Measurements from ENCODE around the gene PDGFC.

PDGFC gene

DNA sequence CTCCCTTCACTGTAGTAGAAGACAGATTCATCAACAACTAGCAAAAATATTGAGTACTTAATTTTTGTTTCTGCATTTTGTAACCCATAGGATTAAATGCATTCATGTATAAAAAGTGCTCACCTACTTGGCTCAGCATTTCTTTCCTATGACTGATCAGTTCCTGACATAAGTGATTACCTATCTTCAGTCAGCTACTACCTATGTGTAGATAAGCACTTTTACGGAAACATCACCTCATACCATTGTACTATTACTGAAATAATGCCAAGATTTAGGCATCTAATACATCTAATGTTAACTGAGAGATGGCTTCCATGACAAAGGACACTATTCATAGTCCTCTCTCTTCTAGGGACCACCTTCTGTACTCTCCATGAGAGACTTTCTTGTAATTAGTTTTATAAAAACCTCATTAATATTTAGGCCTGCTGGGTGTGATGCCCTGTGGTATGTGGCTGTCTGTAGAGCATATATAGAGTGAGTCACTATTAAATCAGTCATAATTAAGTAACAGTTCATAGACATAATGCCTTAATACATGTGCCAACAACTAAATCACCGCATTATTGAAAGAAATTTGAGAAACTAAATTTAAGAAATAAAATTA lies 147.0 kb downstream of the PDGFC start:
- no peak for DNase-seq

DNA sequence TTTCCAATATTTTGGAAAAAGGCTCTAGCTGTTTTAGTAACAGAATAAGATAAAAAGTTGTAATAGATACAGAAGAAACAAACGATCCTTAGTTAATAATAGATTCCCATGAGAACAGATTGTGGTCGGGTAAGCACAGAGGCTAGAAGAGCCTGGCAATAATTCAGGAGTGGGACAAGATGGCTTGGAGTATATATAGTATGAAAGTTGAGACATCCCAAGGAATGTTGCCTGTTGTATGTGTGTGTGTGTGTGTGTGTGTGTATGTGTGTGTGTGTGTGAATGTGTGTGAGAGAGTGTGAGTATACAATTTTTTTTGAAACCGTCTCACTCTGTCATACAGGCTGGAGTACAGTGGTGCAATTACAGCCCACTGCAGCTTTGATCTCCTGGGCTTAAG lies 150.7 kb downstream of the PDGFC start:
- DNase-seq: no peak

DNA sequence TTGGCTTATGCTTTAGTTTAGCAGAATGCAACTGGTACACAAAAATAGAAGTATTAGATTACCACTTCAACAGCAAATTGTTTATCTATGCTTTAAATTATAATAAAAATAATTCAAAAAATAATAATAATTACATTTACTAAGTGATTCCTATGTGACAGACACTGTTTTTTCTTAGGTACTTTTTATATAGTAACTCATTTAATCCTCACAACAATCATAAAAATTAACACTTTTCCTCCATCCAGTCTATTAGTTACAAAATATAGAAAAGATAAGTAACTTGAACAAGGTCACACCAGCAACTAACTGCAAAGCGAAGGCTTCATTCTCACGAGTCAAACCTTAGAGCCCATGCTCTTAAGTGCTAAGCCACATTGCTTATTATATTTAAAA lies 155.2 kb downstream of the PDGFC start:
- DNase-seq: no peak

DNA sequence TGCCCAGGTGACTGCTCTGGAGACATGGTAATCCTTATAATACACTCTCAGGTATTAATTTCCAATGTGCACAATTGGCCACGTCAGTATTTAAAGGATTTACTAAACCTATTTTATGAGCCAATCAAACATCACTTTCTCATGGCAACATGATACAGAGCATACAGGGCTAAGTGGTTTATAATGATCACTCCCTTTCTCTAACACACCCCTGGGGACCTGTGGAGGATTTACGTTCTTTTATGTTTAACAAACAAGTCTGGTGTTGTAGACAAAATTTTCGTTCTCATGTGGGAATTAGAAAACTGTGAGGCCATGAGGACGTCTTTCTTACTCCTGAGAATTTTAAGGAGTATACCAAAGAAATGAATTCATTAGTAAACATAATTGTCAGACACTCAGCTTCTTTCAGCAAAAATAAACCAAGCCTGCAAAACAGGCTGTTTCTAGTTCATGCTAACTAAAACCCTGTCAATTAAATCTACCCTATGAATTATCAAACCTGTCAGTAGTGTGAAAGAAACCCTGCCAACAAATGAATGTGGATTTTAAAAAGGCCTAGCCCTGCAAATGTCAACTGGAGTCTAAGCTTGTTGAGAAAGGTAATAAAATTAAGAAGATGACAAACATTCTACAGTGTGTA lies 155.8 kb downstream of the PDGFC start:
- peak; percentile 70 for DNase-seq

DNA sequence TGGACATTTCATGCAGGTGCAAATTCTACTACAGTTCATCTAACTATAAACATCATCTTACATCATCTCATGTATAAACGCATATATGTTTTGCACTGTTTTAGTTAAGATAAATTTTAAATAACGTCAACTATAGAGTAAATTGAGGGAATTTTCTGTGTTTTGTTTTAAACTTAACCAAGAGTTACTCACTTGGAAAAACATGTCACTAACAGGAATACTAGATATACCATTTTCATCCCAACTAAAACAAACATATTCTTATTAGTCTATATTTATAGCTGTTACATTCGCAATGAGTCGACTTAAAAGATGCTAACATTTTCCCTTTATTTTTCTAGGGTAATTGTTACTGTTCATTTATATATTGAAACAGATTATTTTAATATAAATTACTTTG lies 159.6 kb downstream of the PDGFC start:
- no peak for DNase-seq

DNA sequence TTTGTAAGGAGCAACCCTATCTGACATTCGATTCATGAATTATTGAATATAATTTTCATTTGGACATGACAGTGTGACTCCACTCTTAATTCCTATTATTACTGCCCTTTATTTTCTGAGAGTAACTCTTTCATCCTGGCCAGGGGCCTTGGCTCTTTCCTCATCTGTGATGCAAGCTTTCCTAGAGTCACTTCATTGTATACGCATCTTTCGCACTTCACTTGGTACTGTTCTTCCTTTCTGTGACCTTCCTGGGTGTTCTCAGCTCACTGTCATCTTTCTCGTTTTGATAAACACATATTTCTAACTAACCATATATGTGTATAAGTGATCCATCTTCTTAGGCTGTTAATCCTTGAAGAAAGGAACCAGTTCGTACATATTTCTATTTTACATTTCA lies 160.3 kb downstream of the PDGFC start:
- no peak for DNase-seq

DNA sequence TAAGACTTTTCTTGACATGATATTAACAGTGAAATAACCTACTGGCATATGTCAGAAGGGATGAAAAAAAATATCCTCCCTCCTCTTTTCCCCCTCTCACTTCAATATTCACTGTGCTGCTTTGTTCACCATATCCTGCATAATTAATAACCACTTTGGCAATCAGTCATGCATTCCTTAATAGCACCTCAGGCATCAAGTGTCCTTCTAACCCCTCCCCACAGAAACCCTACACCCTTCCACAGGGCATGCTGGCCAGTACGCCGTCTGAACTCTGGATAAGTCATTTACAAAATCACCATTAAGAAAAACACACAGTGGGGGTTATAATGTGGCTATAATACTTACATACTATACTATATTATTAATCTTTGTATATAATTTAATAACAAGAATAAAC lies 165.9 kb downstream of the PDGFC start:
- no peak for DNase-seq

DNA sequence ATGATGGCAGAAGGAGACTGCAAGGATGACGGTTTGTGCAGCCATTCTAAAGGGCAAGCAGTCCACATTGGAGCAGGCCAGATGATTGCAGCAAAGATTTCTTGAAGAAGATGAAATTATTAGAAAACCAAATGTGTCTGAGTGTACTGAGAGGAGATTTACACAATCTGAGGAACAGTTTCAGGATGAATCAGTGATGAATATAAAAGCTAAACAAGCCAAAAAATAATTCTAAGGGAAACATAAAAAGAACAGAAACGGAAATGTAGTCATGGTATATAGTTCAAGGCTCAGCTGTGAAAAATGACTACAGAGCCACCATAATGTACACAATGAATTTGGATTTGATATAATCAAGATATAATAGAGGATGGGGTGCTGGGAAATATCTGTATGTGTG lies 168.5 kb downstream of the PDGFC start:
- no peak for DNase-seq

DNA sequence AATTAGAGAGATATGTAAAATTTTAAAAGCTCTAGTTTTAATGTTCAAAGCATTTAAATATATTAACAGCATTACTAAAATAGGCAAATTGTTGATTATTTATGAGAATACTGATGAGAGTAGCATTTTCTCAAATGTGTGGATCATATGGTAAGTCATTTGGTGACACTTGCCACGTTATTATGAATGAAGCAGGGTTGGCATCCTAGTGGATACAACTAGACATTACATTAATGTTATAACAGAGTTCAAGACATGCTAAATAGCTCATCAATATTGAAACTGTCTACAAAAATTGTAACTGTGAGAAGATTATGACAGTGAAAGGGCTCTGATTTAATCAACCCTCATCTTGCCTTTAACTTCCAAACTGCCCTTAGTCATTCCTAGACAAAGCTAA lies 171.1 kb downstream of the PDGFC start:
- DNase-seq: no peak

DNA sequence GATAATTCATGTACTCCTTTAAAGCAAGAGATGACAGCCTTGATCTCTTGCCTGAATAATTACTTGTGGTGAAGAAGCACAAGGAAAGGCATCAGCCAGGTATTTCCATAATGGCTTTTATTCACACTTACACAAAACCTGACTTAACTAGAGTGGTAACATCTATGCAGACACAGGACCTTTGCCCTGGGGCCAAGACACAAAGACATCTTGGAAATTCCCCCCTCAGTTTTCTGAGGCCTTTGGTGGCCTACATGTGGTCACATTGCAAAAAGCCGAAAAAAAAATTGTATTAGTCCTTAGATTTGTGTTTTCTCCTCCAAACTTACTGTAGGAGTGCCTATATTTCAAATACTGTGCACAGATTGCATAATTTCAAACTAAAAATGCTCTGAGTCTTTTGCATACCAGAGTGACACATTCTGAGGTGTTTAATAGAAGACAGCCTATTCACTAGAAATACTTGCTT lies 172.4 kb downstream of the PDGFC start:
- no peak for DNase-seq

DNA sequence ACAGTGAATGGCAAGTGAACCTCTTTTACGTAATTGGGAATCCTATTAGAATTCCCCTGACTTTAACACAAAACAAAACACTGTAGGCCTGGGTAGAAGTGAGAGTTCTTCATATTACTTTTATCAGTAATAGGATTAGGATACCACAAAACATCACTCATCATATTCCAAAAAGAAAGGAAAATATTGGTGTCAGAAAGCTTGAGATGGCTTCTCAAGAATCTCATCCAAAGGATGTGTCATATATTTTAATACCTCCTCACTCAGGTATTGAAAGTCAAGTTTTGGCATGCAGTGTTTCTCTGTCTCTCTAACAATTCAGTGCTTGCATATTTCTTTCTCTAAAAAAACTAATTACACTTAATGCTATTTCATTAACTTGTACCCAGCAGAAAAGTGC lies 173.2 kb downstream of the PDGFC start:
- DNase-seq: no peak

DNA sequence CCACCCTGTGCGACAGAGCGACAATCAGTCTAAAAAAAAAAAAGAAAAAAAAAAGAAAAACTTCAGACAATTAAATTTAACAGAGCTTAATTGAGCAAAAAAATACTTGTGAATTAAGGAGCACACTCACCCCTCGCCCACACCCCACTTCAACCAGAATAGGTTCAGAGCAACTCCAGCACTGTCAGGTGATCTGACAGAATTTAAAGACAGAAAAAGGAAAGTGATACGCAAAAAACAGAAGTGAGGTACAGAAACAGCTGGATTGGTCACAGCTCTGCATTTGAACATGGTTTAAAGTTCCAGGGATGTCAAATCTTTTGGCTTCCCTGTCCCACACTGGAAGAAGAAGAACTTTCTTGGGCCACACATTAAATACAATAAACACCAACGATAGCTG lies 174.4 kb downstream of the PDGFC start:
- DNase-seq: no peak

DNA sequence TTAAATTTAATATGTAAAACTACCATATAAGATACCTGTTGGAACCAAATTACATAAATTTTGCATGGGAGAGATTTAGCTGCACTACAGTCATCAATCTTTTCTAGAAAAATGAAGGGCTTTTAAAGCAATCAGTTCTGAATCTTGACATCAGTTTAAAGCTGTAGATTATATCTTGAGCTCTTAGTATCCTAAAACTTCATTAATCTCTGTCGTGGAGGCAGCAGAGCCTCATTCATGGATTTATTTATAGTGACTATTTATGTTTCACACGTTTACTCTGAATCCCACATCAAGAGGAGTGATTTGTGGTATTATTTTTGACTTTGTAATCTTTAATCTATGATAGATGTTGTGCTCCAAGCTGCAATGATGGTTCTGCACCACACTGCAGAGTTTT lies 175.9 kb downstream of the PDGFC start:
- no peak for DNase-seq

DNA sequence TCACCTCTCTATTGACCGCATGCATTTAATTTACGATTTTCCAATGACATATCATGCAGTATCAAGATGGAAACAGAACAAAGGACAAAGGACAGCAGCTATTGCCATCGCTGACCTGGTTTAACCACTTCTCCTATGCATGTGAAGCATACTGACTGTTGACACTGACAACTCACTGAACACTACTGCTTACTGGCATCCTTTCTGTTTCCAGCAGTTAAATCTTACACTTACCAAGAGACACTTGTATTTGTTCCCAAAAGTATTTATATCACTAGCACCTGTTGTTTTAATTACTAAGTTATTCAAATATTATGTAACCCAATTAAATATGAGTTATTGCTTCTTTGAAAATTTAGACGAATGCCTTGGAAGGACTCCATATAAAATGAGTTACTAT lies 176.7 kb downstream of the PDGFC start:
- no peak for DNase-seq

DNA sequence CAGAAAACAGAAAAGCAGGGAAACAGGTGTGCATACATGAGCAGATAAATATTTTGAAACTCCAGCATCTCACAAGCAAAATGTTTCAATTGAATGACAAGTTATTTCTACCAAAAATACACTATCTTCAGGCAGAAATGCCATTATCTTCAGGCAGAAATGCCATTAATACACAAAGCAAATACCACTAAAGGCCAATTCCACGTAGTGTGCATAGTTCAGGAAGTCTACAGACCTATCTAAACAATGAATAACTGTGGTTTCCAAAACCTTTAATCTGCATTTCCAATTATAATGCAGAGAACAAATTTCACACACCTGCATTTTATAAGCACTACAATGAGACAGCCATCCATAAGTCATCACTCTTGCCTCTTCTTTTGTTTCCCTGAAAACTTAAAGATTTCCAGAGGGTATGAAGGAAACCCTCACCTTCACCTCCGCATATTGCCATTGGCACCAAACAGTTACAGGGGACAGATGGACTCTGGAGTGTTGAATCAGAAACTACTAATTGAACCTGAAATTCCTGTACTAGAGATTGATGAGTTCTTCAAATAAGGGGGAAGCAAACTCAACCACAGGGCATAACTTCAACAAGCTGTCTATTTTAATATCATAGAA lies 179.0 kb downstream of the PDGFC start:
- no peak for DNase-seq

DNA sequence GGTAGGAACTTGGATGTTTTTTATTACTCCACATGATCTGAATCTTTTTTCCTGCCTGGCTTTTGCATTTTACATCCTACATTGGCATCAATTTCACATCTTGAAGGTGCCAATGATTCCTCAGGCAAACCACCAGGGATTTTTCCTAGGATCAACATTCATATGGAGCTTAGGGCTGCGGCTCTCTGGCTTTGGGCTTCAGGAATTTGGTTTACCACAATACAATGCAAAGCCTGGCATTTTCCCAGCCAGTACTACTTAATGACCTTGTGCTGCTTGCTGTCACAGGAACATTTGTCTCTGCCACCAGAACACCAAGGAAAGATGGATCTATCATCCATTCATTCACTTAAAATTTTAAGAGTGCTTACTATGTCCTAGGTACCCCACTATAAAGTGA lies 180.7 kb downstream of the PDGFC start:
- no peak for DNase-seq

DNA sequence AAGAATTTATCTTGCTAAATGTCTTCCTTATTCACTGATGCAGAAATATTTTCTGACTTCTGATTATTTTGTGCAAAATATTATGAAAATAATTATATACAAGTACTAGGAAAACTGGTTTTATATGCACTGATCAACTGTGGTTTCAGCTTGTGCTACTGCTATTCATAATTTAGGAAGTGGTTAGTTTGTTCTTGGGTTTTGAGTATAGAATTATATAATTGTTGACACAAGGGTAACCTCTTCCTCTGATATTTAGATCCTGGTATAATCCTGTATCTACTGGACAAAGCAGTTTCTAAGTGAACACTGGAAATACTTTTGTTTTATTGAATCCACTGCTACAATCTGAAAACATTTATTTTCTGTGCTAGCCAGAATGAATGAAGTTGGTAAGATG lies 182.8 kb downstream of the PDGFC start:
- DNase-seq: no peak

DNA sequence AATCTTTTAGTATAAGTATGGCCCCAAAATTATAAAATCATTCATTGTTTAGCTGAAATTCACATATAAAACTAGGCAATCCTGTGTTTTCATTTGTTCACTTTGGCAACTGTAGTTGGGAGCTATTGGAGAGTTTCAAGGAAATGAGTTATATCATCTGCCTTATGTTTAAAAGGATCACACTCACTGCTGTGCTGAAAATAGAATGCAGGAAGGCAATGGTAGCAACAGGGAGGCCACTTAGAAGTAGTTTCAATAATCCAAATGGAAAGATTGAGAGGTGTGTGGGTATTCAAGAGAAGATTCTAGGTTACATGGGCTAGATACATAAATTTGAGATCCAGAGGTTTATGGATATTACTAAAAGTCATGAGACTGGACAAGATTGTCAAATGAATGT lies 184.9 kb downstream of the PDGFC start:
- DNase-seq: no peak

DNA sequence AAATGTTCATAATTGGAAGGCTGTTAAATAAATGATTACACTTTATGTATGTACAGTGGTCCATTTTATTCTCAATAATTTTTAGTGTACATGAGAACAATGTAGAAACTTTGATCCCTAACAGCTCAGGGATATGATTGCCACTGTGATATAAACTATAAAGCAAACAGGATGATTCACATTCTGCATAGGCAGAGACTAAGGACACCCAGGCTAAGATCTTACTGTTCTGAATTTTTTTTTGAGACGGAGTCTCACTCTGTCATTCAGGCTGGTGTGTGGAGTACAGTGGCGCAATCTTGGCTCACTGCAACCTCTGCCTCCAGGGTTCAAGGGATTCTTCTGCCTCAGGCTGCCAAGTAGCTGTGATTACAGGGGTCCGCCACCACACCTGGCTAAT lies 186.6 kb downstream of the PDGFC start:
- DNase-seq: no peak

DNA sequence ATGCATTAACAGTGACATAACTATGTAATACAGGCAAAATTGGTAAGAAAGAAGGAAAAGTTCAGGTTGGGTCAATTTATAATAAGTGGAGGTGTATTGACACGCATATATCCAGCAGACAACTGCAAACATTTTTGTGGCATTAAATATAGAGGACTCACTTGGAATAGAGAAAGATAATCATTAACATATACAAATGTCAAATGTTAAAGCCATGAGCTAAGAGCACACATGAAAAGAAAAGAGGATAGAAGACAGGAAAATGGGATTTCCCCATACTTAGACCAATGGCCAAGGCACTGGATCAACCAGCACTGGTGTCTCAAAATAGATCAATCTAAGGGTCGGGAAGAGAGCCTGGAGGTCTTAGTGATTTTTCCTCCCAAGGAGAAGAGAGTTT lies 187.6 kb downstream of the PDGFC start:
- DNase-seq: no peak

DNA sequence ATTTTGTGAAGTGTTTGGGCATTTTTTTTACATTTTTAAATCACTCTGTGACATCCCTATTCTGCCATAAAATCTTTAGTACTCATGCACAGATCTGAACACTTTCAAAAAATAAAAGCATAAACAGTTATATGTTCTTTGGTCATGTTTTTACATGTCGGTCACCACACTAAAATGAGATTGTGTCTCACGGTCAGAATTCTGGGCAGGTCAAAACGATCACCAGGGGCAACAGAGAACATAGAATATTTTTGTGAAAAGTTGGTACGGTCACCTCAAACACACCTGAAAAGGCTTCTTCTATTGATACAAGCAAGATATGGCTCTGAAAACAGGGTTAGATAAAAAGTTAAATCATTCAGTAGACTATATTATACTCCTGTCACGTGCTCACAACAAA lies 189.1 kb downstream of the PDGFC start:
- no peak for DNase-seq

DNA sequence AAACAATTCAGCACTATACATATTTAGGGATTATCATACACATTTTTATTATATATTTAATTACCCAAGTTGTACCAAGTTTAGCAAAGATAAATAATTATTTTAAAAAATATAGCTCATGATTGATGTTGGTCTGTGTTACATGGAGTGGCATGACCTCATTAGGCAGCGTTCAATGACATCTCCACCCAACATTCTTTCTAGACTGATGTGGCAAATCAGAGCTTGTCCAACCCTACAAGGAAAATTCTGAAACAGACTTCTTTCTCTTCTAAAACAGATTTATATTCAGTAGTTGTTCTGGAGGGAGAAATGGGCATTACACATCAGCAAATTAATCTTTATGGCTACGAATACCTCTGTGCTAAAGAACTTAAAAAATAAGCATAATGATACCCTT lies 189.7 kb downstream of the PDGFC start:
- no peak for DNase-seq

DNA sequence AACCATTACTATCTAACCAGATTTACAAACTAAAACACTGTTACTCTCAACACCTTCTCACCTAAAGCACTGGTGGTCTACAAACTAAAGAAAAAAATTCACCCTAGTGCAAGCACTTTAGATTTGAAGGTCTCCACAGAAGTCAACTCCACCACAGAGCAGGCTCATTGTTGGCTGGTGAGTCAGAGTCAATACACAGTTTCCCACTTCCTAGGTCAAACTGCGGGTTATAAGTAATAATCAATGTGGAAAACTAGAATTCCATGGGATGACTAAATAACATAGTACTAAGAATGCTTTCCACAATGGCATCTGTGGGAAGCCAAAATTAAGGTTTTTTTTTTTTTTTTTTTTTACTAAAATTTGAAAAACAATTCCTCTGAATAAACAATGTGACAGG lies 191.8 kb downstream of the PDGFC start:
- DNase-seq: no peak

DNA sequence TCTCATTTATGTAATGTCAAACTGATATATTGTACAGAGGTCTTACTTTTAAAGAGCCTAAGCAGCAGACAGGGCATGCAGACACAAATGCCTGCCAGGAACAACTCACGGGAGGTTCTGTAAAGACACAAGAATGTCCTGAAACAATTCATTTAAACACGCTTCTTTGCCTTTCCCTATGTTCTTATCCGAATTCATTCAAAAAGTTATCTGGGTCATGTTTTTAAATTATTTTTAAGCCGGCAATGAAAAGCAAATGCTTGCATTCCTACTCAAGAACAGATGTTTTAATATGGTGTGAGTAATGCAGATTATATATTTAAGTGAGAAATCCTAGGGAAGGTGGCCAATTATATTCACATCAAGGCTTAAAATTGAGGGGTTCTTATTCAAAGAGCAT lies 192.6 kb downstream of the PDGFC start:
- DNase-seq: no peak

DNA sequence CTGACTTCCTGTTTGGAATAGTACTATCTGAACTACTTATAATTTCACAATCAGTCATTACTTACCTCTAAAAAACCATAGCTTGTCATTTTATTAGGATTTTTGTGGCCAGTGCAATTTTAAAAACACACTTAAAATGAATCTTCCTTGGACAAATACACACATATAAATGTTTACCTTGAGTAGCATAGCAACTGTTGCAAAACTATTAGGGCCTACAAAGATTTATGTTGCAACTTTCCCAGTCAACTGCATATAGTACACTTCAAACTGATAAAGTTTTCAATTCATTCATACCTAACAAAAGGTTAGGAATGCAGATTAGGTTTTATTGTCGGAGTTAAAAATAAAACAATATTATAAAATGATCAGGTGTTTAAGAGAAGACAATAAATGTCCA lies 193.0 kb downstream of the PDGFC start:
- DNase-seq: no peak
